HL-60 (cell line): ENCODE measurements around the gene APOC1.

ENCODE experiments used
- DNase-seq, 2 experiments: peaks; one replicate each; pipeline ENCODE4 v3.0.0-alpha.2; 2010 to 2020; ENCODE audit warnings: low read depth in 1 of 2, low spot score in 1 of 2
- H3K27ac ChIP-seq: fragments of 250-450 bp; sonication (Bioruptor Pico); replicated peaks from 2 replicates; pipeline ENCODE4 v1.5.1; 2020; ENCODE audit warnings: mild to moderate bottlenecking, moderate library complexity
- H3K27me3 ChIP-seq: fragments of 250-450 bp; sonication (Bioruptor Pico); 2 replicates; pipeline ENCODE4 v1.5.1; 2021; ENCODE audit warnings: mild to moderate bottlenecking, moderate library complexity; ENCODE audit not compliant: insufficient read depth, poor library complexity, severe bottlenecking
- H3K4me3 ChIP-seq: replicated peaks from 2 replicates; pipeline ENCODE4 v1.5.1; 2011; ENCODE audit warnings: mild to moderate bottlenecking, control low read depth, low read length; ENCODE audit not compliant: insufficient read depth
- GABPA ChIP-seq: IDR thresholded peaks from 2 replicates; pipeline ENCODE4 v1.6.1; 2012; ENCODE audit warnings: low read depth
- POLR2AphosphoS5 ChIP-seq: IDR thresholded peaks from 2 replicates; pipeline ENCODE4 v1.6.1; 2012; ENCODE audit warnings: low read depth
- SPI1 ChIP-seq: IDR thresholded peaks from 2 replicates; pipeline ENCODE4 v1.6.1; 2012; ENCODE audit warnings: low read depth, mild to moderate bottlenecking, borderline replicate concordance
- TF ChIP-seq, protein P1 (sequence below): IDR thresholded peaks from one replicate; pipeline ENCODE4 v1.5.1; 2011; ENCODE audit warnings: low read length, control low read depth, inconsistent platforms; ENCODE audit not compliant: insufficient read depth
- TF ChIP-seq, protein P2 (sequence below): IDR thresholded peaks from 2 replicates; pipeline ENCODE4 v1.6.1; 2012; ENCODE audit warnings: low read depth; ENCODE audit not compliant: insufficient replicate concordance

Gene APOC1

DNA sequence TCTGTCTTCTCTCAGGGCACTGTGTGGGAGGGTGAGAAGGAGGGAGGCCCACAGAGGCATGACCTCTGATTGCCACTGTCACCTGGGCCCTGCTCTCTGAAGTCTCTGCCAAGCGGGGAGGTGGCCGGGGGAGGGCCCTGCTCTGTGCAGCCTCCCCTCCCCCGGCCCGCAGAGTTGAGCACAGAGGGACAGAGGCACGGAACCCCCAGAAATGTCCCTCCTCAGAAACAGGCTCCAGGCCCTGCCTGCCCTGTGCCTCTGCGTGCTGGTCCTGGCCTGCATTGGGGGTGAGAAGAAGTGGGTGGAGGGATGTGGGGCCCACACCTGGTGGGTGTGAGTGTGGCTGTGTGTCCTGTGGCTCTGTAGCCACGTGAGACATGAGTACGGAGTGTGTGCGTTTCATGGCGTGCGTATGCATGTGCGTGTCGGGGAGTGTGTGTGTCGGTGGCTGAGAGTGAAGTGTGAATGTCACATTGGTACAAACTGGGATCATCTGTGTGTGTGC, 27.7 kb downstream of the APOC1 start, which contains the start of gene APOC4:
TSS of gene APOC4 (plus strand) at position 171 of the 505 bp plus-strand sequence. CDS start at position 212, 41 bp downstream.
- Histone ChIP-seq H3K27me3 (no peaks in the 10 kb centered on the region), H3K4me3 (no peak within 1 kb of the TSS), H3K27ac (no peak within 1 kb of the TSS)
- TF ChIP-seq, protein P1, sequence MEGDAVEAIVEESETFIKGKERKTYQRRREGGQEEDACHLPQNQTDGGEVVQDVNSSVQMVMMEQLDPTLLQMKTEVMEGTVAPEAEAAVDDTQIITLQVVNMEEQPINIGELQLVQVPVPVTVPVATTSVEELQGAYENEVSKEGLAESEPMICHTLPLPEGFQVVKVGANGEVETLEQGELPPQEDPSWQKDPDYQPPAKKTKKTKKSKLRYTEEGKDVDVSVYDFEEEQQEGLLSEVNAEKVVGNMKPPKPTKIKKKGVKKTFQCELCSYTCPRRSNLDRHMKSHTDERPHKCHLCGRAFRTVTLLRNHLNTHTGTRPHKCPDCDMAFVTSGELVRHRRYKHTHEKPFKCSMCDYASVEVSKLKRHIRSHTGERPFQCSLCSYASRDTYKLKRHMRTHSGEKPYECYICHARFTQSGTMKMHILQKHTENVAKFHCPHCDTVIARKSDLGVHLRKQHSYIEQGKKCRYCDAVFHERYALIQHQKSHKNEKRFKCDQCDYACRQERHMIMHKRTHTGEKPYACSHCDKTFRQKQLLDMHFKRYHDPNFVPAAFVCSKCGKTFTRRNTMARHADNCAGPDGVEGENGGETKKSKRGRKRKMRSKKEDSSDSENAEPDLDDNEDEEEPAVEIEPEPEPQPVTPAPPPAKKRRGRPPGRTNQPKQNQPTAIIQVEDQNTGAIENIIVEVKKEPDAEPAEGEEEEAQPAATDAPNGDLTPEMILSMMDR, result no peak
- TF ChIP-seq SPI1, result no peak
- TF ChIP-seq GABPA, result no peak
- TF ChIP-seq, protein P2, sequence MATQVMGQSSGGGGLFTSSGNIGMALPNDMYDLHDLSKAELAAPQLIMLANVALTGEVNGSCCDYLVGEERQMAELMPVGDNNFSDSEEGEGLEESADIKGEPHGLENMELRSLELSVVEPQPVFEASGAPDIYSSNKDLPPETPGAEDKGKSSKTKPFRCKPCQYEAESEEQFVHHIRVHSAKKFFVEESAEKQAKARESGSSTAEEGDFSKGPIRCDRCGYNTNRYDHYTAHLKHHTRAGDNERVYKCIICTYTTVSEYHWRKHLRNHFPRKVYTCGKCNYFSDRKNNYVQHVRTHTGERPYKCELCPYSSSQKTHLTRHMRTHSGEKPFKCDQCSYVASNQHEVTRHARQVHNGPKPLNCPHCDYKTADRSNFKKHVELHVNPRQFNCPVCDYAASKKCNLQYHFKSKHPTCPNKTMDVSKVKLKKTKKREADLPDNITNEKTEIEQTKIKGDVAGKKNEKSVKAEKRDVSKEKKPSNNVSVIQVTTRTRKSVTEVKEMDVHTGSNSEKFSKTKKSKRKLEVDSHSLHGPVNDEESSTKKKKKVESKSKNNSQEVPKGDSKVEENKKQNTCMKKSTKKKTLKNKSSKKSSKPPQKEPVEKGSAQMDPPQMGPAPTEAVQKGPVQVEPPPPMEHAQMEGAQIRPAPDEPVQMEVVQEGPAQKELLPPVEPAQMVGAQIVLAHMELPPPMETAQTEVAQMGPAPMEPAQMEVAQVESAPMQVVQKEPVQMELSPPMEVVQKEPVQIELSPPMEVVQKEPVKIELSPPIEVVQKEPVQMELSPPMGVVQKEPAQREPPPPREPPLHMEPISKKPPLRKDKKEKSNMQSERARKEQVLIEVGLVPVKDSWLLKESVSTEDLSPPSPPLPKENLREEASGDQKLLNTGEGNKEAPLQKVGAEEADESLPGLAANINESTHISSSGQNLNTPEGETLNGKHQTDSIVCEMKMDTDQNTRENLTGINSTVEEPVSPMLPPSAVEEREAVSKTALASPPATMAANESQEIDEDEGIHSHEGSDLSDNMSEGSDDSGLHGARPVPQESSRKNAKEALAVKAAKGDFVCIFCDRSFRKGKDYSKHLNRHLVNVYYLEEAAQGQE, result no peak
- TF ChIP-seq POLR2AphosphoS5, result no peak
- no peak for DNase-seq

DNA sequence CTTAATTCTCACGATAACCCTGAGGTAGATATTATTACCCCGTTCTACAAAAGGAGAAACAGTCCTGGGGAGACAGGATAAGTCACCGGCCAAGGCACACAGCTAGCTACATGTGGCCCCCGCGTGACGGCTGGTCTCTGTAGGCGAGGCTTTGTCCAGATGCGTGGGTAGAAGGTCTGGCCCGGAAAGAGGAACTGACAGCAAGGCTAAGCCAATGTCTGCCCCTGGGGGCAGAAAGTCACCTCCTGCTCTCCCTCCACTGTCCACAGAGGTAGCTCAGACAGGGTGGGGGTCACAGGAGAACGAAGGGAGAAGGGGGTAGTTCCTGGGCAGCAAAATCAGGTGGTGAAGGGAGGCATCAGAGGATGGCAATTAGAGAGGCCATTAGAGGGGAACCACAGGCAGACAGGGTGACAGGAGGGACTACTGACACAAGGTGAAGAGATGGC, 29.4 kb downstream of the APOC1 start:
- Histone ChIP-seq H3K27ac (peak overlapping the region; percentile 50), H3K27me3 (no peaks in the 10 kb centered on the region), H3K4me3 (no peak overlapping the region)
- peak; percentile 67 to 85 for DNase-seq
- TF ChIP-seq, protein P2, result no peak
- no peak for TF ChIP-seq GABPA
- peak; percentile 97 for TF ChIP-seq SPI1
- TF ChIP-seq, protein P1, result no peak
- peak; percentile 71; the same call in 1 of the 2 replicates for TF ChIP-seq POLR2AphosphoS5

DNA sequence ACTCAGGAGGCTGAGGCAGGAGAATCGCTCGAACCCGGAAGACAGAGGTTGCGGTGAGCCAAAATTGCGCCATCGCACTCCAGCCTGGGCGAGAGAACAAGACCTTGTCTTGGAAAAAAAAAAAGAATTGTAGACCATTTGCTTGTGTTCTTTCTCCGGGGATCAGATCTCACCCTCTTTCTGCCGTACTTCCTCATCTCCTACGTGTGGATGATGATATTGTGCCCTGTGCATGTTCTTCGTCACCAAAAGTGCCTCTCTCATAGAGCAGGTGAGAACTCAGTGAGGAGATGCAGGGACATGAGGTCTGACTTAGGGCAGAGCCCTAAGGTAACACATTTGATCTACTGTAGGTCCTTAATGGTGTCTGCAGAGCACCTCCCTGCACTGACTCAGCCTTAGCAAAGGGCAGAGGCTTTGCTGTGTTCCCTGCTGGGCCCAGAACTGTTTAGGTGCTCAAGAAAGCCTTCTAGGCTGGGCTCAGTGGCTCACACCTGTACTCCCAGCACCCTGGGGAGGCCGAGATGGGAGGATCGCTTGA, 32.7 kb downstream of the APOC1 start:
- DNase-seq, result peak; percentile 92 to 97
- Histone ChIP-seq H3K27me3 (no peaks in the 10 kb centered on the region), H3K4me3 (no peak overlapping the region), H3K27ac (peak overlapping the region; percentile 88)
- TF ChIP-seq POLR2AphosphoS5 (peak; percentile 29; the same call in 1 of the 2 replicates), SPI1 (no peak), GABPA (peak; percentile 53; the same call in 1 of the 2 replicates)
- TF ChIP-seq, protein P1, result no peak
- TF ChIP-seq, protein P2, result no peak
